Lung (tissue), 12 donors: ENCODE results near the gene PRCC. TPM values are rescaled to one million over a fixed set of nuclear protein-coding genes. Genes with fewer than 3 reads are reported as not detected.

Source experiments
- ATAC-seq: fragments of 200-7000 bp; cut with Tn5 transposase; one replicate; pipeline ENCODE4 v1.9.1; 2020; ENCODE audit warnings: moderate number of reproducible peaks; ENCODE audit not compliant: insufficient read depth, low FRiP score
- DNase-seq, 3 donors: peaks; one replicate each; pipeline ENCODE4 v3.0.0-alpha.2; 2013 to 2017
- H3K27ac ChIP-seq, 2 donors: one replicate each; pipeline ENCODE4 v1.5.1; 2013; ENCODE audit warnings: mild to moderate bottlenecking in 2 of 2, moderate library complexity in 2 of 2, control low read depth in 1 of 2, inconsistent platforms in 1 of 2, low read depth in 1 of 2, low read length in 1 of 2
- H3K27me3 ChIP-seq, 3 donors: one replicate each; pipeline ENCODE4 v1.5.1; 2013; ENCODE audit warnings: low read length in 2 of 3; ENCODE audit not compliant: control insufficient read depth in 3 of 3, insufficient read depth in 3 of 3
- H3K36me3 ChIP-seq, 4 donors: one replicate each; pipeline ENCODE4 v1.5.1; 2013; ENCODE audit warnings: low read length in 4 of 4, mild to moderate bottlenecking in 1 of 4, moderate library complexity in 1 of 4; ENCODE audit not compliant: control insufficient read depth in 4 of 4, insufficient read depth in 4 of 4
- H3K4me1 ChIP-seq, 5 donors: one replicate each; pipeline ENCODE4 v1.5.1; 2013; ENCODE audit warnings: low read length in 5 of 5, mild to moderate bottlenecking in 2 of 5, moderate library complexity in 1 of 5; ENCODE audit not compliant: control insufficient read depth in 5 of 5, insufficient read depth in 5 of 5
- H3K4me3 ChIP-seq: one replicate; pipeline ENCODE4 v1.5.1; 2013; ENCODE audit warnings: mild to moderate bottlenecking, control low read depth, moderate library complexity
- H3K9ac ChIP-seq, 2 donors: one replicate each; pipeline ENCODE4 v1.5.1; 2013; ENCODE audit warnings: low read length in 2 of 2, control low read depth in 1 of 2; ENCODE audit not compliant: insufficient read depth in 1 of 2
- H3K9me3 ChIP-seq, 4 donors: one replicate each; pipeline ENCODE4 v1.5.1; 2013; ENCODE audit warnings: low read length in 3 of 4, mild to moderate bottlenecking in 1 of 4, moderate library complexity in 1 of 4; ENCODE audit not compliant: control insufficient read depth in 4 of 4, insufficient read depth in 3 of 4
- CTCF ChIP-seq: IDR thresholded peaks from 2 replicates; pipeline ENCODE4 v1.5.1; 2012; ENCODE audit warnings: mild to moderate bottlenecking; ENCODE audit errors: control extremely low read depth, extremely low read depth
- whole genome bisulfite sequencing, 2 donors: extraction: QIAGEN DNeasy Blood & Tissue Kit; methylation state at CpG; one replicate each; pipeline ENCODE4 v1.1.7; 2013; 5-methylcytosine and 5-hydroxymethylcytosine counted together
- polyA plus RNA-seq, 2 donors: library from polyadenylated mRNA; stranded (reverse); fragments of 200-250 nt; gene quantifications; one replicate each; pipeline ENCODE4 v1.2.1, GENCODE V29; 2013
- total RNA-seq, 2 donors: library from RNA; depleted of rRNA in 1 of 2; stranded (reverse); fragments of >200 nt in 1 of 2; gene quantifications; one replicate each; pipeline ENCODE4 v1.2.1, GENCODE V29; 2014 to 2021
- donor health status: control.
- donor health status: control.
- donor health status: Bipolar disorder and iron deficiency.
- donor health status: healthy.
- donor health status: DM: yes; HTN: yes; CAD: no.

The PRCC gene
- total and polyA plus RNA-seq, 4 donors, result 36.2 to 52.7 (median 39.3) TPM

GRCh38 chr1:156804026-156804425 lies 36.7 kb downstream of the PRCC start:
- ATAC-seq (no peak), DNase-seq (no peak)
- no peak overlapping the region for H3K27ac ChIP-seq
- H3K4me1 ChIP-seq, result peaks cover 3 to 14% (median 6%) of the 10 kb centered on the region in 5 donors
- peaks cover 3 to 24% (median 11%) of the 10 kb centered on the region in 4 donors for H3K36me3 ChIP-seq
- H3K4me3 ChIP-seq, result no peak overlapping the region
- 71 to 79% methylated on average over 3 of the region's 3 CpGs for WGBS, 2 donors
- no peak for TF ChIP-seq CTCF
- no peak overlapping the region for H3K9ac ChIP-seq
- no peaks in the 10 kb centered on the region for H3K27me3 ChIP-seq
- no peaks in the 10 kb centered on the region for H3K9me3 ChIP-seq

GRCh38 chr1:156804572-156805243 lies 37.4 kb downstream of the PRCC start:
- Histone ChIP-seq H3K9ac (no peak overlapping the region), H3K4me1 (peaks cover 3 to 14% (median 6%) of the 10 kb centered on the region in 5 donors), H3K4me3 (no peak overlapping the region), H3K27ac (no peak overlapping the region), H3K27me3 (no peaks in the 10 kb centered on the region), H3K9me3 (no peaks in the 10 kb centered on the region), H3K36me3 (peaks cover 3 to 24% (median 8%) of the 10 kb centered on the region in 4 donors)
- no peak for TF ChIP-seq CTCF
- DNase-seq, result peak in 2 of 3 donors; percentile 42 to 70
- 58 to 59% methylated on average over 6 of the region's 6 CpGs for WGBS, 2 donors
- ATAC-seq, result peak; percentile 23

- no peak overlapping the region for H3K27ac ChIP-seq
- ATAC-seq (no peak), DNase-seq (peak; percentile 64 to 88 (median 73))
- H3K4me1 ChIP-seq, result peaks cover 3 to 14% (median 6%) of the 10 kb centered on the region in 5 donors
- WGBS, 2 donors, result 86 to 92% methylated on average over 3 of the region's 3 CpGs
- TF ChIP-seq CTCF, result no peak
- no peaks in the 10 kb centered on the region for H3K27me3 ChIP-seq
- H3K36me3 ChIP-seq, result peaks cover under 1 to 16% (median 3%) of the 10 kb centered on the region in 4 donors
- no peak overlapping the region for H3K9ac ChIP-seq
- no peak overlapping the region for H3K4me3 ChIP-seq
- H3K9me3 ChIP-seq, result no peaks in the 10 kb centered on the region
These were observed 38.6 kb downstream of the PRCC start for GRCh38 chr1:156805766-156806511.
